Keratinocyte (primary cell): ENCODE data around the gene FAM193B. TPM values are rescaled to one million over a fixed set of nuclear protein-coding genes. Genes with fewer than 3 reads are reported as not detected.
A peak's percentile ranks its signal among the peaks of the same experiment; 100 is the strongest.

Experiments used
- DNase-seq: peaks from one replicate; pipeline ENCODE4 v3.0.0-alpha.2; 2011; ENCODE audit warnings: low read depth, missing footprints, low spot score
- FAIRE-seq: peaks from 2 replicates; lab custom pipeline; 2011; peaks lifted over from hg19 to GRCh38; lab: Jason Lieb, UNC
- H2AFZ ChIP-seq: 2 replicates; pipeline ENCODE4 v1.6.0; 2012; ENCODE audit warnings: low read length, control low read depth, inconsistent platforms; ENCODE audit not compliant: control insufficient read depth
- H3K27ac ChIP-seq: 2 replicates; pipeline ENCODE4 v1.5.1; 2011; ENCODE audit warnings: low read length; ENCODE audit not compliant: control insufficient read depth, insufficient read depth
- H3K27me3 ChIP-seq: 3 replicates; pipeline ENCODE4 v1.6.0; 2011; ENCODE audit warnings: low read length; ENCODE audit not compliant: control insufficient read depth, insufficient read depth; ENCODE audit errors: extremely low read depth
- H3K36me3 ChIP-seq, 2 experiments: 2 replicates in 1 of 2; 3 replicates in 1 of 2; pipeline ENCODE4 v1.5.1; 2011; ENCODE audit warnings: low read length in 2 of 2, mild to moderate bottlenecking in 1 of 2; ENCODE audit not compliant: control insufficient read depth in 2 of 2, insufficient read depth in 2 of 2; ENCODE audit errors: extremely low read depth in 1 of 2
- H3K4me1 ChIP-seq: 3 replicates; pipeline ENCODE4 v1.5.1; 2011; ENCODE audit warnings: low read length; ENCODE audit not compliant: control insufficient read depth, insufficient read depth; ENCODE audit errors: extremely low read depth
- H3K4me2 ChIP-seq: 3 replicates; pipeline ENCODE4 v1.6.0; 2011; ENCODE audit warnings: low read depth, low read length; ENCODE audit not compliant: control insufficient read depth, insufficient read depth; ENCODE audit errors: extremely low read depth
- H3K4me3 ChIP-seq, 3 experiments: fragments of 200-600 bp in 1 of 3; sonication (generic) in 1 of 3; 2 replicates in 2 of 3; 3 replicates in 1 of 3; pipeline ENCODE4 v1.5.1; 2011 to 2016; ENCODE audit warnings: low read length in 3 of 3, mild to moderate bottlenecking in 3 of 3, control low read depth in 2 of 3, inconsistent platforms in 1 of 3, low read depth in 1 of 3, mixed read lengths in 1 of 3, mixed run types in 1 of 3, moderate library complexity in 1 of 3; ENCODE audit not compliant: control insufficient read depth in 2 of 3, insufficient read depth in 2 of 3; ENCODE audit errors: extremely low read depth in 1 of 3
- H3K79me2 ChIP-seq: 2 replicates; pipeline ENCODE4 v1.6.0; 2012; ENCODE audit warnings: low read length; ENCODE audit not compliant: control insufficient read depth, insufficient read depth
- H3K9ac ChIP-seq: 3 replicates; pipeline ENCODE4 v1.6.0; 2011; ENCODE audit warnings: low read length; ENCODE audit not compliant: control insufficient read depth, insufficient read depth; ENCODE audit errors: extremely low read depth
- H3K9me1 ChIP-seq: 3 replicates; pipeline ENCODE4 v1.6.0; 2011; ENCODE audit warnings: low read length; ENCODE audit not compliant: control insufficient read depth, insufficient read depth; ENCODE audit errors: extremely low read depth
- H3K9me3 ChIP-seq: 2 replicates; pipeline ENCODE4 v1.5.1; 2012; ENCODE audit warnings: low read depth, low read length; ENCODE audit not compliant: control insufficient read depth
- H4K20me1 ChIP-seq: 3 replicates; pipeline ENCODE4 v1.6.0; 2011; ENCODE audit warnings: low read length; ENCODE audit not compliant: control insufficient read depth, insufficient read depth; ENCODE audit errors: extremely low read depth
- EZH2 ChIP-seq: IDR thresholded peaks from one replicate; pipeline ENCODE4 v1.6.1; 2012; ENCODE audit warnings: inconsistent platforms, mild to moderate bottlenecking, low read length, moderate library complexity
- dilution Hi-C: fragments of 300-500 bp; cut with MboI; formaldehyde crosslinking; loops from one replicate; pipeline ENCODE4 v1.7.0; 2020; ENCODE audit warnings: low sequenced_read_pairs; ENCODE audit not compliant: extremely low pct_ligation_motif_present
- polyA plus RNA-seq, 5 experiments: library from polyadenylated mRNA; depleted of rRNA in 3 of 5; stranded (reverse) in 3 of 5; stranded (forward) in 1 of 5; unstranded in 1 of 5; fragments of >200 nt; gene quantifications; 1 replicate in 1 of 5; 2 replicates in 3 of 5; 3 replicates in 1 of 5; pipeline versions ENCODE4 v1.2.1 to v1.2.3, GENCODE V29; 2011 to 2012; ENCODE audit warnings: missing spikeins in 2 of 5, low read depth in 1 of 5, low replicate concordance in 1 of 5
- TF ChIP-seq, protein P1 (sequence below), 3 experiments: IDR thresholded peaks in 1 of 3; conservative IDR thresholded peaks in 1 of 3; optimal IDR thresholded peaks in 1 of 3; 2 replicates in 2 of 3; 3 replicates in 1 of 3; pipeline versions ENCODE3 to v1.5.1; 2011; ENCODE audit warnings: low read length in 3 of 3, mild to moderate bottlenecking in 3 of 3, moderate library complexity in 2 of 3, control low read depth in 1 of 3, inconsistent platforms in 1 of 3; ENCODE audit not compliant: insufficient read depth in 2 of 3; ENCODE audit errors: extremely low read depth in 1 of 3

The FAM193B gene
- polyA plus RNA-seq, 1 donor (not counting 4 experiments of a cell fraction or from before 2014, with no cell fraction given), result 27.5 TPM

DNA sequence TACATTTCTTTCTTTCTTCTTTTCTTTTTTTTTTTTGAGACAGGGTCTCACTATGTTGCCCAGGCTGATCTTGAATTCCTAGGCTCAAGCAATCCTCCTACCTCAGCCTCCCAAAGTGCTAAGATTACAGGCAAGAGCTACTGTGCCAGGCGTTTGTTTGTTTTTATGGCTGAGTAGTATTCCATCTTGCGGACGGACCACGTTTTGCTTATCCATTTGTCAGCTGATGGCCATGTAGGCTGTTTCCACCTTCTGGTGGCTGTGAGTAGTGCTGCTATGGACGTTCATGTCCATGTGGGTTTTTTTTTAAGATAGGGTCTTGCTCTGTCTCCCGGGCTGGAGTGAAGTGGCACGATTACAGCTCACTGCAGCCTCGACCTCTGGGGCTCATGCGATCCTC lies 47.2 kb downstream of the FAM193B start:
- peaks cover 18 to 19% of the 10 kb centered on the region in 2 experiments for H3K36me3 ChIP-seq
- dilution Hi-C loops, result no loop called here

DNA sequence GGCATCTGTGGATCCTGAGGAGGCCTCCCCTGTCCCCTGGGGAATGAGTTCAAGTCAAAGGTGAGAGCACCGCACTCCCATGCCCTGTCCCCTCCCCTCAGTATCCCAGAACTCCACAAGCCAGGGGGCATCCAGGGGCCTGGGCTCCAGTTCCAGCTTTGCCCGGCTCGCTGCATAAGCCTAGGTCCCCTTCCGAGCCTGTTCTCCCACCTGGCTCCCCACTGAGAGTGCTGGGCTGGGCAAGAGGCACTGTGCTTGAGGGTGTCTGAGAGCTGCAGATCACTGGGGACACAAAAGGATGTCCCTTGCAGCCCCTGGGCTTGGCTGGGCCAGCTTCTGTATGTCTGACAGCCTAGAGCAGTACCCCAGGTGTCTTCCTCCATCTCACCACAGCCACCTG lies 49.3 kb downstream of the FAM193B start:
- Histone ChIP-seq H3K4me3 (no peak overlapping the region), H3K9me1 (no peaks in the 10 kb centered on the region), H3K4me1 (peaks cover 3% of the 10 kb centered on the region), H3K9me3 (no peaks in the 10 kb centered on the region), H2AFZ (no peak overlapping the region), H3K4me2 (no peak overlapping the region), H3K9ac (no peak overlapping the region), H3K27me3 (no peaks in the 10 kb centered on the region), H3K79me2 (no peaks in the 10 kb centered on the region), H3K36me3 (peaks cover 2 to 5% of the 10 kb centered on the region in 2 experiments), H4K20me1 (no peaks in the 10 kb centered on the region), H3K27ac (no peak overlapping the region)
- DNase-seq, result no peak
- TF ChIP-seq, protein P1, sequence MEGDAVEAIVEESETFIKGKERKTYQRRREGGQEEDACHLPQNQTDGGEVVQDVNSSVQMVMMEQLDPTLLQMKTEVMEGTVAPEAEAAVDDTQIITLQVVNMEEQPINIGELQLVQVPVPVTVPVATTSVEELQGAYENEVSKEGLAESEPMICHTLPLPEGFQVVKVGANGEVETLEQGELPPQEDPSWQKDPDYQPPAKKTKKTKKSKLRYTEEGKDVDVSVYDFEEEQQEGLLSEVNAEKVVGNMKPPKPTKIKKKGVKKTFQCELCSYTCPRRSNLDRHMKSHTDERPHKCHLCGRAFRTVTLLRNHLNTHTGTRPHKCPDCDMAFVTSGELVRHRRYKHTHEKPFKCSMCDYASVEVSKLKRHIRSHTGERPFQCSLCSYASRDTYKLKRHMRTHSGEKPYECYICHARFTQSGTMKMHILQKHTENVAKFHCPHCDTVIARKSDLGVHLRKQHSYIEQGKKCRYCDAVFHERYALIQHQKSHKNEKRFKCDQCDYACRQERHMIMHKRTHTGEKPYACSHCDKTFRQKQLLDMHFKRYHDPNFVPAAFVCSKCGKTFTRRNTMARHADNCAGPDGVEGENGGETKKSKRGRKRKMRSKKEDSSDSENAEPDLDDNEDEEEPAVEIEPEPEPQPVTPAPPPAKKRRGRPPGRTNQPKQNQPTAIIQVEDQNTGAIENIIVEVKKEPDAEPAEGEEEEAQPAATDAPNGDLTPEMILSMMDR (optimal IDR thresholded peaks at IDR 0.05 in 1 of 3, IDR thresholded peaks at IDR 0.05 in 1 of 3, conservative IDR thresholded peaks at IDR 0.05 in 1 of 3; ENCODE audit: extremely low read depth in 1 of 3, insufficient read depth in 2 of 3, low read length in 3 of 3), result no peak
- TF ChIP-seq EZH2, result no peak
- dilution Hi-C loops, result no loop called here
- FAIRE-seq, result no peak

More for the DNA sequence above, 47.2 kb downstream of the FAM193B start:
- Histone ChIP-seq H3K4me3 (no peak overlapping the region), H3K4me2 (no peak overlapping the region), H3K27ac (no peak overlapping the region), H3K9ac (no peak overlapping the region), H3K79me2 (no peaks in the 10 kb centered on the region), H4K20me1 (no peaks in the 10 kb centered on the region), H2AFZ (no peak overlapping the region), H3K9me3 (no peaks in the 10 kb centered on the region), H3K9me1 (no peaks in the 10 kb centered on the region), H3K4me1 (peaks cover 3% of the 10 kb centered on the region), H3K27me3 (no peaks in the 10 kb centered on the region)
- DNase-seq (no peak), FAIRE-seq (no peak)
- TF ChIP-seq EZH2, result no peak
- TF ChIP-seq, protein P1 (optimal IDR thresholded peaks at IDR 0.05 in 1 of 3, IDR thresholded peaks at IDR 0.05 in 1 of 3, conservative IDR thresholded peaks at IDR 0.05 in 1 of 3; ENCODE audit: extremely low read depth in 1 of 3, insufficient read depth in 2 of 3, low read length in 3 of 3), result peak in 2 of 3 experiments; percentile 20 to 30
